ENCODE measurements around the gene ACTR8. TPM values are rescaled to one million over a fixed set of nuclear protein-coding genes. Genes with fewer than 3 reads are reported as not detected.

ACTR8 gene
- total RNA-seq, 1 experiment from 2014 or later = 21.1 TPM

- ChIA-PET CTCF (no interaction called here), POLR2A (ENCODE audit: low non-redundant PET) (no interaction called here)
- Histone ChIP-seq H3K27ac (ENCODE audit: low read depth, low read length, poor library complexity, severe bottlenecking) (no peak overlapping the region), H3K27me3 (replicated peaks; ENCODE audit: insufficient read depth, low read depth, low read length, poor library complexity) (no peaks in the 10 kb centered on the region), H3K4me3 (ENCODE audit: low read depth, low read length, poor library complexity, severe bottlenecking) (no peak overlapping the region), H3K36me3 (ENCODE audit: insufficient read depth, low read length, poor library complexity, severe bottlenecking) (no peaks in the 10 kb centered on the region), H3K4me1 (ENCODE audit: insufficient read depth, low read length, poor library complexity, severe bottlenecking) (no peaks in the 10 kb centered on the region), H3K9me3 (ENCODE audit: low read depth, low read length, poor library complexity, severe bottlenecking) (no peaks in the 10 kb centered on the region)
- DNase-seq (ENCODE audit: low spot score) = no peak
- intact Hi-C loops (cut with micrococcal nuclease; ENCODE audit: unreplicated experiment) = no loop called here
- TF ChIP-seq EZH2 (IDR thresholded peaks at IDR 0.05; ENCODE audit: borderline replicate concordance, low read depth, low read length, poor library complexity, severe bottlenecking) (no peak), CTCF (conservative IDR thresholded peaks at IDR 0.05; ENCODE audit: low read depth, low read length) (no peak)
- BruUV-seq (replicated peaks) = no TSS peak
Observed at GRCh38 chr3:53820756-53821580, 61.0 kb downstream of the ACTR8 start.

GRCh38 chr3:53820084-53820483, 61.9 kb downstream of the ACTR8 start:
- H3K27ac ChIP-seq (ENCODE audit: low read depth, low read length, poor library complexity, severe bottlenecking) = no peak overlapping the region
- CTCF ChIA-PET = no interaction called here
- no peak overlapping the region for H3K4me3 ChIP-seq (ENCODE audit: low read depth, low read length, poor library complexity, severe bottlenecking)
- no peaks in the 10 kb centered on the region for H3K4me1 ChIP-seq (ENCODE audit: insufficient read depth, low read length, poor library complexity, severe bottlenecking)
- POLR2A ChIA-PET (ENCODE audit: low non-redundant PET) = no interaction called here
- TF ChIP-seq CTCF (conservative IDR thresholded peaks at IDR 0.05; ENCODE audit: low read depth, low read length) (no peak), EZH2 (IDR thresholded peaks at IDR 0.05; ENCODE audit: borderline replicate concordance, low read depth, low read length, poor library complexity, severe bottlenecking) (no peak)
- DNase-seq (ENCODE audit: low spot score) = no peak
- no TSS peak for BruUV-seq (replicated peaks)
- H3K27me3 ChIP-seq (replicated peaks; ENCODE audit: insufficient read depth, low read depth, low read length, poor library complexity) = no peaks in the 10 kb centered on the region
- no peaks in the 10 kb centered on the region for H3K9me3 ChIP-seq (ENCODE audit: low read depth, low read length, poor library complexity, severe bottlenecking)
- H3K36me3 ChIP-seq (ENCODE audit: insufficient read depth, low read length, poor library complexity, severe bottlenecking) = no peaks in the 10 kb centered on the region
- intact Hi-C loops (cut with micrococcal nuclease; ENCODE audit: unreplicated experiment) = no loop called here

GRCh38 chr3:53819163-53819868, 62.6 kb downstream of the ACTR8 start:
- POLR2A ChIA-PET (ENCODE audit: low non-redundant PET) = no interaction called here
- DNase-seq (ENCODE audit: low spot score) = no peak
- Histone ChIP-seq H3K27ac (ENCODE audit: low read depth, low read length, poor library complexity, severe bottlenecking) (no peak overlapping the region), H3K4me3 (ENCODE audit: low read depth, low read length, poor library complexity, severe bottlenecking) (no peak overlapping the region), H3K36me3 (ENCODE audit: insufficient read depth, low read length, poor library complexity, severe bottlenecking) (no peaks in the 10 kb centered on the region), H3K4me1 (ENCODE audit: insufficient read depth, low read length, poor library complexity, severe bottlenecking) (no peaks in the 10 kb centered on the region), H3K9me3 (ENCODE audit: low read depth, low read length, poor library complexity, severe bottlenecking) (no peaks in the 10 kb centered on the region), H3K27me3 (replicated peaks; ENCODE audit: insufficient read depth, low read depth, low read length, poor library complexity) (no peaks in the 10 kb centered on the region)
- BruUV-seq (replicated peaks) = no TSS peak
- CTCF ChIA-PET = no interaction called here
- intact Hi-C loops (cut with micrococcal nuclease; ENCODE audit: unreplicated experiment) = no loop called here
- TF ChIP-seq CTCF (conservative IDR thresholded peaks at IDR 0.05; ENCODE audit: low read depth, low read length) = no peak
- TF ChIP-seq EZH2 (IDR thresholded peaks at IDR 0.05; ENCODE audit: borderline replicate concordance, low read depth, low read length, poor library complexity, severe bottlenecking) = no peak

All from A673 (cell line).